ENCODE results near the gene SLN. TPM values are rescaled to one million over a fixed set of nuclear protein-coding genes. Genes with fewer than 3 reads are reported as not detected.
A peak's percentile ranks its signal among the peaks of the same experiment; 100 is the strongest.

SLN gene
- total RNA-seq, 1 donor from 2014 or later = not detected

- Mint-ChIP-seq H3K27ac (peak overlapping the region; percentile 76), H3K36me3 (no peaks in the 10 kb centered on the region)
- TF ChIP-seq CTCF (conservative IDR thresholded peaks at IDR 0.05) = no peak
Observed at GRCh38 chr11:107661656-107662055, 50.2 kb downstream of the SLN start.

GRCh38 chr11:107660066-107660465 lies 51.8 kb downstream of the SLN start:
- H3K4me1 Mint-ChIP-seq (ENCODE audit: unreplicated experiment) = no peaks in the 10 kb centered on the region
- TF ChIP-seq CTCF (conservative IDR thresholded peaks at IDR 0.05) = no peak
- peaks cover 5% of the 10 kb centered on the region for H3K9me3 Mint-ChIP-seq
- no peaks in the 10 kb centered on the region for H3K27me3 Mint-ChIP-seq
- DNase-seq (ENCODE audit: extremely low spot score, unreplicated experiment) = no peak
- no peak overlapping the region for H3K27ac Mint-ChIP-seq
- no peaks in the 10 kb centered on the region for H3K36me3 Mint-ChIP-seq
- no peak overlapping the region for H3K4me3 Mint-ChIP-seq

More at GRCh38 chr11:107661656-107662055, 50.2 kb downstream of the SLN start:
- no peaks in the 10 kb centered on the region for H3K4me1 Mint-ChIP-seq (ENCODE audit: unreplicated experiment)
- no peaks in the 10 kb centered on the region for H3K27me3 Mint-ChIP-seq
- H3K9me3 Mint-ChIP-seq = peaks cover 5% of the 10 kb centered on the region
- no peak for DNase-seq (ENCODE audit: extremely low spot score, unreplicated experiment)
- no peak overlapping the region for H3K4me3 Mint-ChIP-seq

- H3K27me3 Mint-ChIP-seq = no peaks in the 10 kb centered on the region
- no peak for TF ChIP-seq CTCF (conservative IDR thresholded peaks at IDR 0.05)
- no peaks in the 10 kb centered on the region for H3K4me1 Mint-ChIP-seq (ENCODE audit: unreplicated experiment)
- H3K27ac Mint-ChIP-seq = no peak overlapping the region
- DNase-seq (ENCODE audit: extremely low spot score, unreplicated experiment) = no peak
- H3K36me3 Mint-ChIP-seq = no peaks in the 10 kb centered on the region
- H3K4me3 Mint-ChIP-seq = no peak overlapping the region
- peaks cover 5% of the 10 kb centered on the region for H3K9me3 Mint-ChIP-seq
Observed at GRCh38 chr11:107659310-107659709, 52.5 kb downstream of the SLN start.

Other genes with a start within 250 kb of the SLN start
- 6.7 and 7.8 TPM in 2 replicates for gene ALKBH8, start 146.3 kb downstream of the SLN start, total RNA-seq (ENCODE audit: low replicate concordance)
- 4.0 and 7.6 TPM in 2 replicates for gene ELMOD1, start 120.9 kb downstream of the SLN start, total RNA-seq (ENCODE audit: low replicate concordance)
- 9.5 and 22.0 TPM in 2 replicates for gene SLC35F2, start 146.7 kb upstream of the SLN start, total RNA-seq (ENCODE audit: low replicate concordance)
- gene RAB39A, start 216.4 kb upstream of the SLN start, total RNA-seq (ENCODE audit: low replicate concordance) = 2.7 and 3.4 TPM in 2 replicates